Transverse colon (tissue), 4 donors: ENCODE data around the gene PRCP.

Experiments
- CTCF ChIP-seq, 5 experiments: fragments of 200-600 bp in 3 of 5; fragments of 450-650 bp in 2 of 5; sonication (generic) in 3 of 5; IDR thresholded peaks; 1 replicate in 2 of 5; 2 replicates in 3 of 5; pipeline ENCODE4 v1.5.1; 2016 to 2017; ENCODE audit warnings: antibody characterized with exemption in 5 of 5, inconsistent platforms in 3 of 5, mild to moderate bottlenecking in 2 of 5, moderate library complexity in 1 of 5
- POLR2AphosphoS5 ChIP-seq, 3 donors: sonication (generic); formaldehyde crosslinking; IDR thresholded peaks; one replicate each; pipeline ENCODE4 v1.6.1; 2016; ENCODE audit warnings: antibody characterized with exemption in 3 of 3

- TF ChIP-seq POLR2AphosphoS5 (IDR thresholded peaks at IDR 0.05) (no peak), CTCF (IDR thresholded peaks at IDR 0.05) (no peak)
Observed at GRCh38 chr11:82863209-82863608, 37.0 kb downstream of the PRCP start.
